Bronchial epithelial cell (primary cell): ENCODE data around the gene DAB2IP. TPM values are rescaled to one million over a fixed set of nuclear protein-coding genes. Genes with fewer than 3 reads are reported as not detected.

Experiments
- DNase-seq: peaks from one replicate; pipeline ENCODE4 v3.0.0-alpha.2; 2010; ENCODE audit warnings: low read depth
- FAIRE-seq: peaks from 2 replicates; lab custom pipeline; 2011; peaks lifted over from hg19 to GRCh38; lab: Jason Lieb, UNC
- H3K27me3 ChIP-seq: 2 replicates; pipeline ENCODE4 v1.5.1; 2011; ENCODE audit warnings: low read length; ENCODE audit not compliant: control insufficient read depth, insufficient read depth
- H3K36me3 ChIP-seq: 2 replicates; pipeline ENCODE4 v1.5.1; 2011; ENCODE audit warnings: low read length; ENCODE audit not compliant: control insufficient read depth, insufficient read depth
- H3K4me3 ChIP-seq: 2 replicates; pipeline ENCODE4 v1.5.1; 2011; ENCODE audit warnings: mild to moderate bottlenecking, low read depth, low read length, control low read depth
- CTCF ChIP-seq: IDR thresholded peaks from 2 replicates; pipeline ENCODE4 v1.5.1; 2011; ENCODE audit warnings: mild to moderate bottlenecking, moderate library complexity, low read length, control low read depth, inconsistent platforms; ENCODE audit not compliant: insufficient read depth, severe bottlenecking
- total RNA-seq: library from RNA; depleted of rRNA; stranded (reverse); fragments of >200 nt; gene quantifications from 2 replicates; pipeline ENCODE4 v1.2.1, GENCODE V29; 2014

The DAB2IP gene
- total RNA-seq, 1 donor from 2014 or later, result 8.4 TPM

- DNase-seq (no peak), FAIRE-seq (peak; percentile 55)
- Histone ChIP-seq H3K27me3 (no peaks in the 10 kb centered on the region), H3K36me3 (no peaks in the 10 kb centered on the region), H3K4me3 (no peak overlapping the region)
- no peak for TF ChIP-seq CTCF
These were observed 173.7 kb downstream of the DAB2IP start for GRCh38 chr9:121825031-121825691.

- TF ChIP-seq CTCF, result no peak
- FAIRE-seq, result no peak
These were observed 175.3 kb downstream of the DAB2IP start for GRCh38 chr9:121826711-121827110.

GRCh38 chr9:121827251-121827967 is 176.0 kb downstream of the DAB2IP start:
- Histone ChIP-seq H3K4me3 (no peak overlapping the region), H3K36me3 (no peaks in the 10 kb centered on the region), H3K27me3 (no peaks in the 10 kb centered on the region)
- no peak for TF ChIP-seq CTCF
- DNase-seq, result no peak
- no peak for FAIRE-seq

More at GRCh38 chr9:121826711-121827110, 175.3 kb downstream of the DAB2IP start:
- Histone ChIP-seq H3K36me3 (no peaks in the 10 kb centered on the region), H3K27me3 (no peaks in the 10 kb centered on the region), H3K4me3 (no peak overlapping the region)
- DNase-seq, result no peak

GRCh38 chr9:121830441-121831140 is 179.2 kb downstream of the DAB2IP start:
- no peak for TF ChIP-seq CTCF
- H3K4me3 ChIP-seq, result no peak overlapping the region
- no peaks in the 10 kb centered on the region for H3K27me3 ChIP-seq
- H3K36me3 ChIP-seq, result no peaks in the 10 kb centered on the region
- no peak for FAIRE-seq
- no peak for DNase-seq

GRCh38 chr9:121831869-121832268 is 180.4 kb downstream of the DAB2IP start:
- DNase-seq, result no peak
- Histone ChIP-seq H3K4me3 (no peak overlapping the region), H3K36me3 (no peaks in the 10 kb centered on the region), H3K27me3 (no peaks in the 10 kb centered on the region)
- TF ChIP-seq CTCF, result no peak
- FAIRE-seq, result no peak
